Subcutaneous adipose tissue (tissue), 4 donors: Measurements from ENCODE around the gene PARD3. TPM values are rescaled to one million over a fixed set of nuclear protein-coding genes. Genes with fewer than 3 reads are reported as not detected.

Experiments
- CTCF ChIP-seq: fragments of 450-650 bp; IDR thresholded peaks from one replicate; pipeline ENCODE4 v1.5.1; 2016; ENCODE audit warnings: low read depth, mild to moderate bottlenecking, control low read depth, antibody characterized with exemption, moderate library complexity
- total RNA-seq, 4 donors: library from RNA; depleted of rRNA; stranded (reverse); fragments of >200 nt; gene quantifications; one replicate each; pipeline ENCODE4 v1.1.0, GENCODE V29; 2016

The PARD3 gene
- total RNA-seq, 4 donors from 2014 or later, result 39.4 to 70.3 (median 45.0) TPM

GRCh38 chr10:34609287-34609940 is 205.7 kb downstream of the PARD3 start:
- no peak for TF ChIP-seq CTCF

GRCh38 chr10:34607894-34608293 is 207.2 kb downstream of the PARD3 start:
- no peak for TF ChIP-seq CTCF

GRCh38 chr10:34606890-34607289 is 208.2 kb downstream of the PARD3 start:
- TF ChIP-seq CTCF, result no peak

- no peak for TF ChIP-seq CTCF
Observed at GRCh38 chr10:34602478-34602877, 212.6 kb downstream of the PARD3 start.

GRCh38 chr10:34601691-34602090 is 213.4 kb downstream of the PARD3 start:
- TF ChIP-seq CTCF, result no peak

- TF ChIP-seq CTCF, result no peak
Observed at GRCh38 chr10:34599026-34599795, 215.9 kb downstream of the PARD3 start.

GRCh38 chr10:34596351-34596750 is 218.7 kb downstream of the PARD3 start:
- TF ChIP-seq CTCF, result no peak
